HG03378 (cell line): ENCODE measurements around the gene XPC.
A peak's percentile ranks its signal among the peaks of the same experiment; 100 is the strongest.
"Not testable (repeated sequence)": the region's sequence is repeated elsewhere in the genome, so short reads cannot be mapped to it uniquely, and the experiment has no call there.

Experiments
- ATAC-seq: cut with Tn5 transposase; IDR thresholded peaks from one replicate; pipeline ENCODE4 v1.9.1; 2021; ENCODE audit warnings: mild to moderate bottlenecking, moderate library complexity; ENCODE audit not compliant: unreplicated experiment

Gene XPC

DNA sequence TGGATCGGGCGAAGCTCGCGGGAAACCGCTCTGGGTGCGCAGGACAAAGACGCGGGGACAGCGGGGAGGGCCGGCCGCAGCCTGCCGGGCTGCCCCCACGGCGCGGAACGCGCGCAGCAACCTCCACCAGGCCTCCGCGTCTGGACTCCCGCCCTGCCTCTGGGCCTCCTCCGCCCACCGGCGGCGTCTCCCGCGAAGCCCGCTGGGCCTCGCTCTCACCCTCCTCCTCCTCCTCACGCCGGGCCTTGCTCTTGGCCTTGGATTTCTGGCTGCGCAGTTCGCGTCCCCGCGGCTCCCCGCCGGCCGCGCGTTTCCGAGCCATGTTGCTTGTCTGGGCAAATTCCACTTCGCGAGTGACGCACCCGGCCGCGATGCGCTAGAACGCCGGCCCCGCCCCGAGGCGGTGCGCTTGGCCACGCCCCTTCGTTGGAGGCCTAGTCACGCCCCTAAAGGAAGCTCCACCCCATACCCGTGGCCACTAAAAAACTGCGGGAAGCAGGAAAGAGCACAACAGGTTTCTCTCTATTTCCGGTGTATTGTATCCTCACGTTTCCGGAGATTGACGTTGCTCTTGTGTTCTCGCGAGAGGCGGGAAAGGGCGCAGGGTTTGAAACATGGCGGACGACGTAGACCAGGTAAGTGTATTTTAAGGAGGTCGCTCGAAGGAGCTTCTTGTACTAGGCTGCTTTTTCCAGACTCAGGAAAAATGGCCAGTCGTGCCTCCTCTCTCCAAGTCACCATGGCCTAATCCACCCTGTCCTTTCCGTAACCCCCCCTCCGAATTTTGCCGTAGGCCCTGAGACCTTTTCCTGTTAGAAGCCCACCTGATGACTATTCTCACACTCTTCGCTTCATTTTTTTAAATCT lies at the start of gene XPC, which contains the start of gene LSM3:
TSS of gene XPC (minus strand) at position 355 of the 867 bp plus-strand sequence. CDS start at position 322, 33 bp downstream.
TSS of gene LSM3 (plus strand) at position 571 of the 867 bp plus-strand sequence. CDS start at position 615, 44 bp downstream.
- peak; percentile 95 for ATAC-seq

DNA sequence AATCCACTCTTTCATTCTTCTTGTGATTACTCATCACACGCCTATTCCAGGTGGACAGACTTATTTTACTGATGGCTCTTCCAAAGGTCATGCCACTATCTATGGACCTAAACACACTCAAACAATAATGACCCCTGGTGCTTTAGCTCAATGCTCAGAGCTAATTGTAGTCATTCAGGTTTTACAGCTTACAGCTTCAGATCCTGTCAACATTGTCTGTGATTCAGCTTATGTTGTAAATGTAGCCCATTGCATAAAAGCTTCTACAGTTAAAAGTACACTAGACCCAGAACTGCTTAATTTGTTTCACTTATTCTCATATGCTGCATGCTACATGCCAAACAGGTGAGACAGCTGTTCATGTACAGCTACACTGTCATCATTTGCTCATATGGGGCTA lies 49.5 kb upstream of the XPC start:
- no peak for ATAC-seq

DNA sequence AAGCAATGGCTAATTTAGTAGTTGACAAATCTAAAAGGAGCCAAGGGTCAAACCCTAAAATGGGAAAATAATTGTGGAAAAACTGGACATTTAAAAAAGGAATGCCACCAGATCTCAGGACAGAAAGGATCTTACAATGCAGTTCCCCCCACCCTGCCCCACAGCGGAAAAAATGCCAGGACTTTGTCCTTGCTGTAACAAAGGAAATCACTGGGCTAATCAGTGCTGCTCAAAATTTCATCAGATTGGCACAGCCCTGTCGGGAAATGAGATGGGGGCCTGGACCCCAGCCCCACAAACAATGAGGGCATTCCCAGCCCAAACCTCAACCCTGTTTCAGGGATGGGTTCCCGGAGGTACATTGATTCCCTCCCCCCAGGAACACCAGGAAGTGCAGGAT lies 48.0 kb upstream of the XPC start:
- not testable (repeated sequence) for ATAC-seq

DNA sequence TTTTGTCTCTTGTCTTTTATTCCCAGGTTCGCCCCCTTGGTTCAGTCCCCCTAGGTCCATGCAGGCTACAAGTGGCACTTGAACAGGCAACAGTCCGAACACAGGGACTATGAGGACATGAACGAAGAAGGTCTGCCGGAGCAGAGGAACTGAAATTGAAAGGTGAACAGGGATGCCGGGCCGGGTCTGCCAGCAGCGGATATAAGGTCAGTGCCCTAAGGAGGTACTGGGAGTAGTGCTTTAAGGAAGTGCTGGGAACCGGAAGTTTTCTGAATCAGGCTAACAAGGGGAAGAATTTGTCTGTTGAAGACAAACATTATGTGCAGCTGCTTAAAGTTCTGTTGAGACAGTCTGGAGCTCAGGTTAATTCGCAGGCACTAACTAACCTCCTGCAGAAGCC lies 47.0 kb upstream of the XPC start:
- ATAC-seq: no peak

DNA sequence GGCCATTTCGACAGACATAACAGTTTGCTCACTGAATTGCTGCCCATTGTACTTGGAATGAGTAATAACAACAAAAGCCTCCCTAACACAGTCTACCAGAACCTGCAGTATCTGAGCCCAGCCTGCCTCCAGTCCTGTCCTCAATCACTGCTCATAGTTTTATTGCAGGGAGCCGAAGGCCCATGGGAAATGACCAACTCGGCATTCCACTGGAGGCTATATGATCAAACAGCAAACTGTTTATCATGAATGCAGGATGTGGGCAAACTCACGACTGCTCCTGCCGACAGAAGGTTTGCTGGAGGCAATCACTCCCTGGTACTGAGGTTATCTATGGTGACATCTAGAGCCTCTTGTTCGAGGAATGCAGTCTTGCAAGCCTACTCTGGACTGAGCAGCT lies 46.5 kb upstream of the XPC start:
- ATAC-seq: no peak

DNA sequence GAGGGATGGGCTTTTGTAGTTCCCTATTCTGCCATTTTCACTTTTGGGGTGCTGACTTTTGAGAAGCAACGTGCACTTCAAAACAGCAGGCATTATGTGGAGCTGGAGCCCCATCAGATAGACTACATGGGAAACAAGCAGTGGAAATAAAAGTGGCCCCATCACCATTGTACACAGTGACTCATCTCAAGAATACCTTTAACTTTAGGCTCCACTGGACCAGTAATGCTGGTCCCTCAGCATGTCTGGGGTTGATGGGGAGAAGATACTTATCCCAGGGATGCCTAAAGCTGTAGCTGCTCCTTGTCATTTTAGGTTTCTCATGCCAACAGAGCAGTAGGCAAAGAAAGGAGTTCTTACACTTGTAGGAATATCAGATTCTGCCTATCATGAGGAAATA lies 45.2 kb upstream of the XPC start:
- no peak for ATAC-seq

DNA sequence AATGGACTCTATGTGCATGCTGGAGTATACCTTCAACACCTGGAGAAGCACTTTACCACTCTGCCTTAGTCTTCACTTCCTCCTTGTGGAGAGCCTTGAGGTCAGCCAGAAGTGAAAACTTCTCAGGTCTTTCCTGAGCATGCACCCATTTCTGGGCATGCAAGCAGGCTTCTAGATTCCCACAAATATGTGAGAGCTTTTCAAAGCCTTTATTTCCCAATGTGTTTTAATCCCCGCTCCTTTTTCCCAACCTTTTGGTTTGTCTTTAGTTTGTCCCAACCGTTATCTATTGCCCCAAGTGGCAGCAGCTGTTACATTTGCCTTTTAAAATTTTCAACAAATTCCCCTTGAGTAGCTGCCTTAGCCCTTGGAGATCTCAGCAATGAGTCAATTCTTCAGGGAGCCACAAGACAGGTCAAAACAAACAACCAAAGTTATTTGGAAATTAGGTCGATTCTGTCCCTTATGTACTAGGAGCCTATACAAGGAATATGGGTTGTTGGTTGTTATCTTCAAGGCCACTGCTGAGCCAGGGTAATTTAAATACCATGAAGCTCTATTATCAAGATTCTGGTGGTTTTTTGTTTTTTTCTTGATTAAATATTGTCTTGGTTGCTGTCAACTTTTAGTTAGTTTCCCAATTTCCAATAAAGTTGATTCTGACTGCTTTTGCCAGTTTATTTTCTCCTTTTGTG lies 44.6 kb upstream of the XPC start:
- ATAC-seq: no peak

DNA sequence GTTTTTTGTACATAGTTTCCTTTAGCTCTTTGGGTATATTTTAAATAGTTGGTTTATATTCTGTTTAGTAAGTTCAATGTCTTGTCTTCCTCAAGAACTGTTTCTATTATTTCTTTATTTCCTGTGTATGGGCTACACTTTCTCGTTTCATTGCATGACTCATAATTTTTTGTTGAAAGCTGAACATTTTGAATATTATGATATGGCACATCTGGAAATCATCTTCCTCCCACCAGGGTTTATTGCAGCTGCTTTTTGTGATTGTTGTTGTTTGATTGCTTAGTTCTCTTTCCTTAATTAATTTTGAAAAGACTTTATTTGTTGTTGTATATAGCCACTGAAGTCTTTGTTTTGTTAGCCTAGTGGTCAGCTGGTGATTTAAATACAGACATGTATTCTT lies 44.1 kb upstream of the XPC start:
- ATAC-seq: no peak

DNA sequence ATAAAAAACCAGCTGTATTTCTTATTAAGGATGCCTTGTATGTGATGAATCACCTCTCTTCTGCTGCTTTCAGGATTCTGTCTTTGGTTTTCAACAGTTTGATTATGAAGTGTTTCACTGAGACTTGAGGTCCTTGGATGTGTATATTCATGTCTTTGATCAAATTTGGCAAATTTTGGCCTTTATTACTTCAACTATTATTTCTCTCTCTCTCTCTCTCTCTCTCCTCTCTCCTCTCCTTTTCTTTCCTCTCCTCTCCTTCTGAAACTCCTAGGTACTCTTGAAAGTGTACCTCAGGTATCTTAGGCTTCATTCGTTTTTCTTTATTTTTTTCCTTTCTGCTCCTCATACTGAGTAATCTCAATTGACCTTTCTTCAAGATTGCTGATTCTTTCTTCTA lies 43.5 kb upstream of the XPC start:
- no peak for ATAC-seq

DNA sequence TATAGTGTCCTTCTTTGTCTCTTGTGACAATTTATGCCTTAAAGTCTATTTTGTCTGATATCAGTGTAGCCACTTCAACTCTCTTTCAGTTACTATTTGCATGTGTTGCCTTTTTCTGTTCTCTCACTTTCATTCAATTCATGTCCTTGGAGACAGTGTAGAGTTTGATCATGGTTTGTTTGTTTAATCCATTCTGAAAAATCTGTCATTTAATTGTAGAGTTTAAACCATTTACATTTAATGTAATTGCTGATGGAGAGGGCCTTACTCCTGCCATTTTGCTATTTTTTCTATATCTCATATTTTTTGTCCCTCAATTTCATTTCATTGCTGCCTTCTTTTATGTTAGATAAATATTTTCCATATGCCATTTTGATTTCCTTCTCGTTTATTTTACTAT lies 42.5 kb upstream of the XPC start:
- ATAC-seq: no peak

DNA sequence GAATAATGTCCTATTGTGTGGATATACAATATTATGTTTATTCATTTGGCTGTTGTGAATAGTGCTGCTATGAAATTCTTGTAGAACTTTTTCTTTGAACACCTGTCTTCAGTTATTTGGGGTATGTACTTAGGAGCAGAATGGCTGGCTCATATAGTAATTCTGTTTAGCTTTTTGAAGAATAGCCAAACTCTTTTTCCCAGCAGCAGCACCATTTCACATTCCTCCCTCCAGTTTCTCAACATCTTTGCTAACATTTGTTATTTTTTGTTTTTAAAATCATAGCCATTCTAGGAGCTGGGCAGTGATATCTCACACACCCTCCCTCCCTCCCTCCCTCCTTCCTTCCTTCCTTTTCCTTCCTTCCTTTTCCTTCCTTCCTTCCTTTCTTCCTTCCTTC lies 40.0 kb upstream of the XPC start:
- ATAC-seq: no peak

DNA sequence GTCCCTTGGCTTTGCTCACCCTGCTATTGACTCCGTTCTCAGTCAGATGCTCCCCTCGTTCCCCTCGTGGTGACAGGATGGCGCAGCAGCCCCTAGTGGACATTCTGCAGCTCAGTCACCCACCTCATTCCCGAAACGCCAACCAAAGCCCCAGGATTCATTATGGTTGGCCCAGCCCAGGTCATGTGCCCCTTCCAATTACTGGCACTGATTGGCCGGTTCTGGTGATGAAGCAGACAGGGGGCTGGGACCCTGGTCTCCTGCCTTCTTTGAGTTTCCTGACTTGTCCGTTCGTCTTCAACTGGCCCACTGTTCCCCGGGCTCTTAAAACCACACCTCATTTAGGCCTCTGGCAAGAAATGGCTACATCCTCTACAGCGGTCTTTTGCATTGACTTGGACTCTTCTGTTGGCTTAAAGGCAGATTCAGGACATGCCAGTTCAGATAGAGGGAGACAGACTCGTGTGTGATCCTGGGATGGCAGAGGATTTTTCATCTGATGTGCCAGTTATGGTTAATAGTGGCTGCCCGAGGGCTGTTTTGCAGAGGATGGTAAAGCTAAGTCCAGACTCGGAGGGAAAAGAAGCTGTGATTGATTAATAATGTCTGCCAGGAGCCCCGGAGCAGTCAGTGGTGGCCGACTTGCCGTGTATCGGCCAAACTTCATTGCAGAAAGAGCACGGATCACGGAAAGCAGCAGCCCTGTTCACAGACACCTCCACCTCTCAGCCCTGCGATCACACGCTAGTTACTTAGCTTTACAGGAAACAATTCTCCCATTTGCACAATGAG lies 38.1 kb upstream of the XPC start:
- ATAC-seq: no peak

DNA sequence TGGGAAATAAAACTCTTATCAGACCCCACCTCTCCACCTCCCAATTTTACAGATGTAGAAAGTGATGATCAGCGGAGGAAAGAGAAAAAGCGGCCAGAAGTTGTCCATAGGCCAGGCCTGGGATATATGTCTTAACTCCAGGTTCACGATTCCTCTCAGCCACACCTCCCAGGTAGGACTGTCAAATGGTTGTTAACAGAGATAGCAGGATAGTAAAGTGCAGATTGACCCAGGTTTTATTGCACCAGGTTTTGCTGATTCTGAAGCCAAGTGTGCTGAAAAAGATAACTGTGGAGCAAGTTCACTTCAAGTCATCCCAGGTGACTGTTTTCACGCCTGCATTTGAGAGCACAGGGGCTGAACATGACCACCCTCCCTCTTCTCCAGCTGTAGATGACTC lies 36.4 kb upstream of the XPC start:
- ATAC-seq: no peak

DNA sequence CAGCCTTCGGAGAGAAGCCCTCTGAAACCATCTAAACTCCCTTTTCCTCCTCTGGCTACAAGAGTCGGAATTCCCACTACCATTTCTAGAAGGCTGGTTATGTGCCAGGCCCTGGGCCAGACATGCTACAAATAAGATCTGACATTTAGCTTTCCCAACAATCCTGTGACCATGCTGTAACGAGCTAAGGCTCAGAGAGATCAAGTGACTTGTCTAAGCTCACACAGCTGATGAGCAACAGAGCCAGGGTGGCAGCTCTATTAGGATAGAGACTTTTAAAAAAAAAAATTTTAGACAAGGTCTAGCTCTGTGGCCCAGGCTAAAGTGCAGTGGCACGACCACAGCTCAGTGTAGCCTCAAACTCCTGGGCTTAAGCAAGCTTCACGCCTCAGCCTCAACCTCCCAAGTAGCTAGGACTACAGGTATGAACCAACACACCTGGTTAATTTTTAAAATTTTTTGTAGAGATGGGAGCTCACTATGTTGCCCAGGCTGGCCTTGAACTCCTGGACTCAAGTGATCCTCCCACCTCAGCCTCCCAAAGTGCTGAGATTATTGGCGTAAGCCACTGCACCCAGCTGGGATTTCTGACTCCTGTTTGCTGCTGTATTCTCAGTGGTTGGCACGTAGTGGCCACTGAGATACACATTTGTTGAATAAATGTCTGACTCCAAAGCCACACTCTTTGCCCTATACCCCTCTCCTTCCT lies 34.8 kb upstream of the XPC start:
- no peak for ATAC-seq

DNA sequence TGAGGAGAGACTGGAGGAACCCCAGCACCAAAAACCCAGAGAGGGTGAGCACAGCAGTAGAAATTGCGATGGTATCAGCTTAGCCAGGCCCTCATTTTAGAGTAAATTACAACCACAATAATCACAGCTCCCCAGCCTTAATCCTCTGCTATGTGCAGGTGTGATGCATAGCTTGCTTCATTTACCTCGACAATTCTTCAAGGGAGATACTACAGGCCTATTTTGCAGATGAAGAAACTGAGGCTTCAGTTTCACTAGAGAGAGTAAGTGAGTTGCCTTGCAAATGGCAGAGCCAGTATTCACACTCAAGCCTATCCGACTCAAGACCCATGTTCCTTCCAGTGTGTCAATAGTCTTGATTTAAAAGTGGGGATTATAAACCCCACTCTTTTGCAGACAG lies 33.6 kb upstream of the XPC start:
- no peak for ATAC-seq

DNA sequence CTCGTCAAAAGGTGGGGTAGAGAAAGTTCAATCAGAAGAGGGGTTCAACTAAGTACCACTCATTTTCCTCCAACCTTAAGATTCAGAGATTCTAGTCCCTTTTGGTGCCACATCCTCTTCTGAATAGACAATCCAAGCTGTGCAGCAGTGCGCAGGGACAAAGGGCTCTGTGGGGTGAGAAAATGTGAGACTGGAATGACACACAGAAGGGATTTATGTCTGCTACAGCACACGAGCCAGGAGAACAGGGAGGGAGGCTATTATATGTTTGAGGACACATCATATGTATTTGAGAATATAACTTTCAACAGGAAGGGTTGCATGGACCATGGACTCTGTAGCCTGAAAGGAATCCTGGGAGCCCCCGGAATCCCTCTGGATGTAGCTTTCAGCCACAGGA lies 33.2 kb upstream of the XPC start:
- no peak for ATAC-seq

DNA sequence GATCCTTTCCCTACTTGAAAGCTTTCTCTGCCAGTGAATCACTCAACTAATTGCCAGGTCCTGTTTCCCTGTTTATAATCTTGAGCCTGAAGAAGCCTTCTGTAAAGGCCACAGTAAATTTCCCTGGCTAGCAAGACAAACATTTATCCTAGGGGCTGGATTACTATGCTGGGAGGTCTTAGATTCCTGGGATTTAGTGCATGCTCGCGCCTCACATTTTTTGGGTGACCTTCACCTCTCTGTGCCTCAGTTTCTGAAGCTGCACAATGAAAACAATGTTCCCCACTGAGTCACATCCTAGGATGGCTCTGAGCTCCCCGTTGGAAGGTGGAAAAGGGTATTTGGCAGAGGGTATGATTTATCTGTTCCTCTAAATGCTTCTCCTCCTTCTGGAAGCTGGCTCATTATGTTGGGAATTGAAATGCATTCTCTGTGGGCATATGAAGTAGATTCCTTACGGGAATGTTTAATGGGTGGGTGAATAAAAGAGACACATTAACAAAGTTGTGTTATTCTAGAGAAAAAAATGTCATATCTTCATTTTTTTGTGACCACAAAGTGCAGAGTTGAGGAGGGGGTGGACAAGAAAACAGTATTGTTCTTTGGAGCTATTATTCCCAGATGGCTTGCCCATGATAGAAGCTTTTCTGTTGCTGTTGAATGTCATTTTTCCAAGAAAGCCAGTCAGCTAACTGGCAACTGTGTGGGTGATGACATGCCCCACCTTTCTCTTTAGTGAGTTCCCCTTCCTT lies 32.6 kb upstream of the XPC start:
- no peak for ATAC-seq

DNA sequence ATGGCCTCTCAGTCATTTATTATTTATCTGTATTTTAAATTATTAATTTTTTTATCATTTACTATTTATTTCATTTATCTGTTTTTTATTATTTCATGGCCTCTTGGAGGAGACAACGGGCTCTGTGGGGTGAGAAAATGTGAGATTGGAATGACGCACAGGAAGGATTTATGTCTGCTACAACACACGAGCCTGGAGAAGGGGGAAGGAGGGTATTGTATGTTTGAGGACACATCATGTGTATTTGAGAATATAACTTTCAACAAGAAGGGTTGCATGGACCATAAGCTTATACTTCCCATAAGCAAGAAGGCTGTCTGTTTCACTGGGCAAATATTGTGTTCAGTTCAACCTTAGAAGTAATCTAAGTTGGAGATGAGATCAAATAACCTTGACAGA lies 31.9 kb upstream of the XPC start:
- ATAC-seq: no peak

DNA sequence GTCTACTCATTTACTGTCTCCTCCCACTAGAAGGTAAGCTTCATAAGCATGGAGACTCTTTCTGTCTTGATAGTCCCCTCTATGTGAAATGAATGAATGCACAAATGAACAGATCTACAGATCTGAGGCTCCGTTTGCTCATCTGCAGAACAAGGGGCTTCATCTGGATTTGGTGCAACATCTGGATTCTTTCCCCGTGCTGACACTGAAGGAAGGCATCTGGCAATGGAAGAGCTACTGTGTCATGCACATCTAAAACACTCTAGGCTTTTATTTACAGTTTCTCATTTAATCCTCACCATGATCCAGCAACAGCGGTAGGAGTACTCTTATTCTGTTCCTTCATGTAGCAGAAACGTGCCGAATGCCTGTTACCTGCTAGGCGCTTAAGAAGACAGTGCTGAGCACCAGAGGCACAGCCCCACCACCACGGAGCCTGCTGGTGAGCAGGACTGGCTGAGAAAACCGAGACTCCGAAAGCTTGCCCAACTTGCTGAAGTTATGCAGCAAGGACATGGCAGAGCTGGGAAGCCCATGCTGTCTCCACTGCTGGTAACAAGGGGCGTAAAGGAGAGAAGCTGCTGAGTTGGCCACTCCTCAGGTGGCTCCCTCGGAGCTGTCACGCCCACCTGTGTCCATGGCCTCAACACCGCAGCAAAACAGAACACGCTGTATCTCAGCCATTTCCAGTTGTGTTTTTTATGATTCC lies 31.3 kb upstream of the XPC start:
- ATAC-seq: no peak

DNA sequence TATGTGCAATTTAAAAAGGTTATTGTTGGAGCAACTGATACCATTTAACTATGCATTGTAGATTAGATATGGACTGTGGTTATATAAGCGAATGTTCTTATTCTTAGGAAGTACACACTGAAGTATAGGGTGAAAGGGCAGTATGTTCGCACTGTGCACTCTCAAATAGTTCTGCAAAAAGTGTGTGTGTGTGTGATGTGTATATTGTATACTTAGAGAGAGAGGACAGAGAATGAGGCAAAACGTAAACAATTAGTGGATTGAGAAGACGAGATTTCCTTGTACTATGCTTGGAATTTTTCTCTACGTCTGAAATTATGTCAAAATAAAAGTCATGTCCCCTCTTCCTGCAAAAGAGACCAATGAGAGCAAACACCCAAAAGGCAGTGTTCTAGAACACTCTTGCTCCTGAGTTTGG lies 30.6 kb upstream of the XPC start:
- ATAC-seq: no peak
